GM12873 (cell line): ENCODE measurements around the gene FGGY.

Experiments used
- CTCF ChIP-seq: IDR thresholded peaks from 2 replicates; pipeline ENCODE4 v1.5.1; 2012; ENCODE audit warnings: low read depth, mild to moderate bottlenecking, moderate library complexity, low read length, control low read depth; ENCODE audit not compliant: insufficient read depth; ENCODE audit errors: missing control alignments

FGGY gene

DNA sequence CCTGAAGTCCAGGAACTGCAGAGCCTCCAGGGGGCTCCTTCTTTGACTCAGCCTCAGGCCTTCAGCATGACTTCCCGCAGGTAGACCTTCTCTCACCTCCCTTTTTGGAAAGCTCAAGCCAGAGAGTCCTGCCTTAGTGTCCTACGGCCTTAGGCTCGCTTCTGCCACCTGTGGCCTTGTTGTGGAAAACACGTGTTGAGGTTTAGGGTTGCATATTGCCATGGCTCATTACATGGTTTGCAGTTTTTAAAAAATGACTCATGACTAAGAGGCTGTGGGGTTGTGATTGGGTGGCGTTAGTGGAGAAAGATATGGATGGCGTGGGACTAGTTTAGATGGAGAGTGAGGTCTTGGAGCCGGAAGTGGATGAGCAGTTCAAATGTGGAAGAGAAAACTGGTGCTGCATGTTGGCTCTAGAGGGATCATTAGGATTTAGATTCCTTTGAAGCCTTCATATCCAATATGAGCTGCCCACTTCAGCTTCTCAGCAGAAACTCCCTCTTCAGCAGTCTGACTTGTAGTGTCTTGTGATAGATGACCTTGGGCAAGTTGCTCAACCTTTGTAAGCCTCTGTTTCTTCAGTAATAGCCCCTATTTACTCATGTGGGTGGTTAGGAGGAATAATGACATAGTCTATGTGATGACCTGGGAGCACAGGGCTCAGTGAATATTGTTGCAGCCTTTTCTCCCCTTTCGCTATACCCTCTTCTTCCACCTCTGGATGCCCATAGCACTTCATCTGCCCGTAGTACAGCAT is 6.5 kb upstream of the FGGY start:
- TF ChIP-seq CTCF: peak; percentile 69

DNA sequence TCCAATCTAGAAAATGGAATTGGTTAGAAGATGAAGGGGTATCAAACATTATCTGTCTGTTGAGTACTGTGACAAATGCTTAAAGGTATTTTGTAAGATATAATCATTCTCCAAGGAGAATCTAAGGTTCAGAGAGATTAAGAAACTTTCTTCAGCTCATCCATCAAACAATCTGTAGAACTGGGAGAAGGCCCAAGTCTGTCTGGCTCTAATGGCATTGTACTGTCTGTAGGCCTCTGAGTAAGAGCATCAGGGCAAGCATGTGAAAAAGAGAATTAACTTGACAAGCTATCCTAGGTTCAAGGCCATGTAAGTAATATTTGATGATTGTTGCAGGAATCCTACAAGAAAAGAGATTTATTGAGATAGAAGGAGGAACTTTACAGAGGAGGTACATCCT is 5.3 kb upstream of the FGGY start:
- TF ChIP-seq CTCF: no peak

GRCh38 chr1:59292562-59292961 is 4.3 kb upstream of the FGGY start:
- peak; percentile 20 for TF ChIP-seq CTCF

DNA sequence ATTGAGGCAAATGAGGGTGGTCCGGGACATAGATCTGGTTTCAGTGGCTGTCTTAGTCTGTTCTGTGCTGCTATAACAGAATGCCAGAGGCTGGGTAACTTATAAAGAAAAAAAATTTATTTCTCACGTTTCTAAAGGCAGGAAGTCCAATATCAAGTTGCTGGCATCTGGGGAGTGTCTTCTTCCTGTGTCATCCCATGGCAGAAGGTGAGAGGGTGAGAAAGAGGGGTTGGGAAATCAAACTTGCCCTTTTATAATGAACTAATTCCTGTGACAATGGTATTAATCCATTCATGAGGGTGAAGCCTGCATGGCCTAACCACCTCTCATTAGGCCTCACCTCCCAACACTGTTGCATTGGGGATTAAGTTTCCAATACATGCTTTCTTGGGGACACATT is 3.7 kb upstream of the FGGY start:
- TF ChIP-seq CTCF: no peak

- no peak for TF ChIP-seq CTCF
Measured at GRCh38 chr1:59293849-59294248, 3.0 kb upstream of the FGGY start.

DNA sequence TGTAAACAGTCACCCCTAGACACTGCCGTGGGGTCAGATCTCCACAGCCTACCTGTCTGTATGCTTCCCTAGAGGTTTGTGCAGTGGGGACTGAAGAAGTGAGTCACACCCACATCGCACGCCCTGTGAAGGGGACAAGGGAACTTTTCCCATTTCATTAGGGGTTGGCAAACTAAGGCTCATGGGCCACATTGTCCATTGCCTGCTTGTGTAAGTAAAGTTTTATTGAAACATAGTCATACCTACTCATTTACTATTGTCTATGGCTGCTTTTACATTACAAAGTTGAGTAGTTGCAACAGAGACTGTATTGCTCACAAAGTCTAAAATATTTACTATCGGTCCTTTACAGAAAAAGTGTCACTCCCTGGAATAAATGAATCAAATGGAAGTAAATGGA is 2.5 kb upstream of the FGGY start:
- no peak for TF ChIP-seq CTCF

DNA sequence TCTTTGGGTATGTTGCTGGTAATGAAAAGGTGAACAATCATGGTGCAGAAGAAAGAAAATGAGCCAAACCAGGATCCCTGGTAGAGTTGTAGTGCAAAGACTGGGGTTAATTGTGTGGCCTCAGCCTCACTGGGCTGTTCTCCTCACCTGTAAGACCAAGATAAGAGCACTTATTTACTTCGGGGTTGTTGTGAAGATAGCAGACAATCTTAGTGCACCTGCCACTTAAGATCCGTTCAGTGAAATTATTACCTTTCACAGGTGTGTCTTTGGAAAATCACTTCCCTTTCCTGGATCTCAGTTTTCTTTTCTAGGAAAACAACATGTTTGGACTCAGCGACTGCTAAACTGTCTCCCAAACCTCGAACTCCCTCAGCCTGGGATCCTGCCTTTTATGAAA is 1.3 kb upstream of the FGGY start:
- TF ChIP-seq CTCF: no peak
